Epidermal melanocyte (primary cell): Measurements from ENCODE around the gene CRAT.
"Not testable (repeated sequence)": the region's sequence is repeated elsewhere in the genome, so short reads cannot be mapped to it uniquely, and the experiment has no call there.

Source experiments
- DNase-seq: peaks from one replicate; pipeline ENCODE4 v3.0.0; 2011; ENCODE audit warnings: low spot score; ENCODE audit not compliant: insufficient read length

The CRAT gene

DNA sequence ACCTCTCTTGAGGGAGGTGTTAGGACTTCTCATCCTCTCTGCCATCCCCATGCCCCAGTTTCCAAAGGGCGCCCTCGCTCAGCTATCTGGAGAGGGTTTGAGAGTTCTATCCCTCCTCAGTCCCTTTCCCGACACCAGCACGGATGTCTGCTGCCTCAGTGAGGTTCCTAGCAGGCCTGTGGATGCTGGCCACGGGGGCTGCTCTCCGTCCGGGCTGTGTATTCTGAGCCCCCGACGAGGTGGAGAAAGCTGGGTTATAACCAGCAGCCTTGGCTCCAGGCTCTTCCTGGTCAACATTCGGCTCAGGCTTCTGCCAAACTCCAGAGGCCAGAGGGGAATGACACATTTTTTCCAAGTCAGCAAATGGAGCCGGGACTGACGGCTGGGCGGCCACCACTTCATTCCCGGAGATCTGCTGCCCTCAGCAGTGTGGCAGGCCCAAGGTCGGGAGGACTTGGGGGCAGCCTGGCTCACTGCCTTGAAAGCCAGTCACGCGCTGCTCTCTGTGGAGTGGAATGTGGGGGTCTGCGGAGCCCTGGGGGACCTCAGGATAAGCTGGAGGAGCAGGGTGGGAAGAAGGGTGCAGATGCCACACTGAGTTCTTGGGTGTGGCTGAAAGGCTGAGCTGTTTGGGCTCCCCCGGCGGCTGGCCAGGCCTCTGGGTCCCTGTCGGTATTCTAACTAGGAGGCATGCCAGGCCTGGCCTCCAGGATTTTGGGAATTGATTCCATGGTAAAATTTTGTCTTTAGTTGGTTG lies 28.1 kb upstream of the CRAT start:
- no peak for DNase-seq

DNA sequence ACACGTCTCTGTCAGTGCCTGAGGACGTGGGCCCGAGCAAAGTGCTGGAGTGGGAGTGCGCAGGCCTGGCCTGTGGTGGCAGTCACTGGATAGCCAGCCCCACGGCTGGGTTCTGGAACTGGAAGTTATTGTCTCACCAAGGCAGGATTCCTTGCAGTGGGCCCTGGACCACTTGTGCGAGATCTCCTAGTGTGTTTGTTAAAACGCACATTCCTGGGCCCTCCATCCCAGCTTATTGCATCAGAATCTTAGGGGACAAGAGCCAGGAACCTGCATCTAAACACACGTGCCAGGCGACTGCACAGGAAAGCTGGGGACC lies 27.5 kb upstream of the CRAT start:
- no peak for DNase-seq

DNA sequence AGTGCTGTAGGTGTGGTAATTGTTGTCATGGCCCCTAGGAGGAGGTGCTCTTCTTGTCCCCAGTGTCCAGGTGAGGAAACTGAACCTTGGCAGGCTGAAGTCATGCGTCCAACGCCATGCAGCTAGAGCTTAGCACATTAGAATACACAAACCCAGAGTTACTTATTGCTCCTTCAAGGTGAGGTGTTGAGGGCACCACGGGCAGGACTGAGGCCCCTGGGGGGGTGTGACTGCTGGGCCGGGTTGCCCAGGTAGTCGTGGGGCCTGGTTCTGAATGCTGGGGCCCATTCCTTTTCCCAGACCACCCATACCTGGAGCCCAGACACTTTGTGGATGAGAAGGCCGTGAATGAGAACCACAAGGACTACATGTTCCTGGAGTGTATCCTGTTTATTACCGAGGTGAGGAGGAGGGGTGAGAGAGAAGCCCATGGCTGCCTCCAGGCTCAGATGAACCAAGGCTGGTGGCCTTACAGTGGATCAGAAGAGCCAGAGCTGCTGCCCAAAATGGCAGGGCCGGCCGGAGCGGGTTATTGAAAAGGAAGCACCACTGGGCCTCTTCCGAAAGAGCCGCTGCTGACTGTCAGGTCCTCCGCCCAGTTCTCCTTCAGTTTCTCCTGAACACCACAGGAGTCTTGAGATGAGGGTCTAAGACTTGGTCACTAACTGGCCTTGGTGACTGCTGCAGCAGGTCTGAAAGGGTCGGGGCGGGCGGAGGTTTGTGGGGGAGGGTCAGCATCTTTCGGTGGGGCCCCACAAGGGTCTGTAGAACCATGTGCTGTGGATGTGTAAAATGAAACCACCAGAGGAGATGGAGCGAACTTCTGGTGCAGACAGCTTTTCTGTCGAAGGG lies 26.9 kb upstream of the CRAT start:
- DNase-seq, result no peak

DNA sequence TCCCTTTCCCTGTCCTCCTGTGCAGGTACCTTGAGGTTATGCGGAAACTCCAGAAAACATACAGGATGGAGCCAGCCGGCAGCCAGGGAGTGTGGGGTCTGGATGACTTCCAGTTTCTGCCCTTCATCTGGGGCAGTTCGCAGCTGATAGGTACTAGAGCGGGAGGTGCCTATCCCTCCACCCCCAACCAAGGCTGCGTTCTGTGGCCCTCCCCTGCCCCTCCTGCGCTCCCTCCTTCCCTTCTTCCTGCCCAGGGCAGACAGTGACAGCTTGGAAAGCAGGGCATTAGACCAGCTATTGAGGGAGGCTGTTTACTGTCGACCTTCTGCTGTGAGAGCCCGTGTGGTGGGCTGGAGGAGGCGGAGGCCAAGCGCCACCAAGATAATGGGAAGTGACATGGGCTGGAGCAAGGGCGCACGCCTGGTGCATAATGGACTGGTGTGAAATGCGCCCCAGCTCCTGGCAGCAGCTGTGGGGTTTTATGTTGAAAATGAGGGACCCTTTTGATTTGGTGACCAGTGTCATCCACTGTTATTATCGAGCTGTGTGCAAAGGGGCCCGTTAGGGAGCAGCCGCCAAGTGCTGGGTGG lies 25.9 kb upstream of the CRAT start:
- DNase-seq, result no peak

DNA sequence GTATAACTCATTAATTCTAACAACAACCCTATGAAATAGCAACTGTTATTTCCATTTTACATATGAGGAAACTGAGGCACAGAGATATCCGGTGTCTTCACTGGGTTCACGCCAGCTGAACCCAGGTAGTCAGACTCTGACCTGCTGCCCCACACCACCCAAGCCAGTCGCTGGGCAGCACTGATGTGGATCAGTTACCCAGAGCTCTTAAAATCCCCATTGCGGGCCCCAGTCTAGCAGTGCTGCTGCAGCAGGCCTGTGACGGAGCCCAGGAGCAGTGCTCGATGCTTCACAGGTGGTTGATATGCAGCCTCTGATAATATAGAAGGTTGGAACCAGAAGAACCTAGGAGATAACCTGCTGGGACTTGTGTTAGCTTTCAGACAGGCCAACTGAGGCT lies 24.9 kb upstream of the CRAT start:
- no peak for DNase-seq

DNA sequence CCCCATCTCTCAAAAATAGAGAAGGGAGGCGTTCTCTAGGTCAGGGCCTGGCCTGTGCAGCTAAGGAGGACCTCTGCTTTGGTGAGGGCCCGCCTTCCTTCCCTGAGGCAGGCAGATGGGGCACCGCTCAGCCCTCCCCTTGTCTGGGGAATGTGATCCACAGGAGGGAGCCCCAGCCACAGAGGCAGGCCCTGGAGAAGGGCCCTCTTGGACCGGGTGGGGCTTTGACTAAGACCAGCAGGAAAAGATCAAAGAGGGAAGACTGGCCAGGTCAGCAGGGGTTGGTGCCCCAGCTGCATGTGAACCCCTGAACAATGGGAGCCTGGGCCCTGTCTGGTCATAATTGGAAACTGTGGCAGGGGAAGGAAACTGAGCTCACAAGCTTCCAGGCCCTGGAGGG lies 22.5 kb upstream of the CRAT start:
- no peak for DNase-seq

DNA sequence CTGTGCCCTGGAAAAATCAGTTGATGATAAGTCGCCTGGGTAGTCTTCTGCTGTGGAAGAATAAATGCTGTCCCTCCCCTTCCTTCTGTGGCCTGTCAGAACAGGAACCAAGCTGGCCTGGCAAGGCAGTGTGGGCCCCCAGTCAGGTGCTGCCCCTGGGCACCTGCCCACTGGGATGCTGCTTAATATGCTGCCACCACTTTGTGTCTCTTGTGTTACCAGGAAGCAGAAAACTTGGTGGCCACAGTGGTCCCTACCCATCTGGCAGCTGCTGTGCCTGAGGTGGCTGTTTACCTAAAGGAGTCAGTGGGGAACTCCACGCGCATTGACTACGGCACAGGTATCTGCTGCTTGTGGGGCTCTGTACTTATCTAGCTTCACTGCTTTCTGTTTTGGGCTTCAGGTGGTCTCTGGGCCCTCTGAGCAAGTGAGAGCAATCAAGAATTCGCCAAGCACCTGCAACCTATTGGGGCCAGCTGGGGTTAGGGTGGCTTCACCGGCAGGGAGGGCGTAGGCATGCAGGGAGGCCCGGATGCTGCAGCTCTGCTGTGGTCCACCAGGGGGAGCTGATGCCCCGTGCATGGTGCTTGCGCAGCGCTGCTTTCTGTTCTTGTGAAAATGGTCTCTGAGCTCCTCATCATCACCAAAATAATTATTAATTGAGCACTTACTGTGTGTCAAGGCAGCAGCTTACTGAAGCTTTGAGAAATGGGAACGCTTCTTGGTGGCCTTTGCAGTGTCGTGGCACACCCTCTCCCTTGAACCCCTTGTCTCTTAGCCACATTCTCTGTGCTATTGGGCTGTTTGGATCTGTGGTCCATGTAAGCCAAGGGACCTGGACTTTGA lies 20.9 kb upstream of the CRAT start:
- DNase-seq, result peak; percentile 84

DNA sequence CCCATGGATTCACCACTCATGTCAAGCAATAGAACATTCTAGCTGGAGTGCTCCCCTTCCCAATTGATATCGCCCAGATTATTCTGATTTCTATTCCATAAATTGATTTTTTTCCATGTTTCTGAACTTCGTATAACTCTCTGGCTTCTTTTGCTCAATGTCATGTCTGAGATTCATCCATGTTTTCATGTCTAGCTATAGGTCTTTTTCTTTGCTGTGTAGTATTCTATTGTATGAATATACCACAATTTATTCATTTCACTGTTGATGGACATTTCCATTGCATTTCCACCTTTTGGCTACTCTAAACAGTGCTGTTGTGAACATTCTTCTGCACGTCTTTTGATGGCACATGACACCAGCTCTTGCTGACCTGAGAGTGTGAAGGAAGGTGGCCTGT lies 20.2 kb upstream of the CRAT start:
- no peak for DNase-seq

DNA sequence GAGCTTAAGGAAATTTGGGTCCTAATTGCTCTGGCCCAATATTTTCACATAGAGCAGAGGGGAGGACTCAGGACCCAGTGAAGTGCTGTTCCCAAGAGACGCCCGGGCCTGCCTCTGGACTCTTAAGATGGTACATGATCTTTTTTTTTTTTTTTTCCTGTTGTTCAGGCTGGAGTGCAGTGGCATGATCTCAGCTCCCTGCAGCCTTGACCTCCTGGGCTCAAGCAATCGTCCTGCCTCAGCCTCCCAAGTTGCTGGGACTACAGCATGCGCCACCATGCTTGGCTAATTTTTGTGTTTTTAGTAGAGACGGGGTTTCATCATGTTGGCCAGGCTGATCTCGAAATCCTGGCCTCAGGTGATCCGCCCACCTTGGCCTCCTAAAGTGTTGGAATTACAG lies 19.7 kb upstream of the CRAT start:
- DNase-seq, result not testable (repeated sequence)

DNA sequence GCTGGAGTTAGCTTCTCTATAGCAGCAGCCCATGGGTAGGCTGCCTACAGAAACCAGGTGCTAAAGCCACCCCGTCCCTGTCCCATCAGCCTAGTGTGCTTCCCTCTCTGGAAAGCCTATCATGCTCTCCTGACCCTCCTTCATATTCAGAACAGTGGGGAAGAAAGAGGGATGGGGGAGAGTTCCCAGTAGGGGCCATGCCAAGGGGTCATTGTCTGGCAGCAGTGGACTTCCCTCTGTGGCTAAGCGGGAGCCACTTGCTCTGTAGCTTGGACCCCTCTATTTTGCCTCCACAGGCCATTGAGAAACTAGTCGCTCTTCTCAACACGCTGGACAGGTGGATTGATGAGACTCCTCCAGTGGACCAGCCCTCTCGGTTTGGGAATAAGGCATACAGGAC lies 18.1 kb upstream of the CRAT start:
- DNase-seq, result no peak

DNA sequence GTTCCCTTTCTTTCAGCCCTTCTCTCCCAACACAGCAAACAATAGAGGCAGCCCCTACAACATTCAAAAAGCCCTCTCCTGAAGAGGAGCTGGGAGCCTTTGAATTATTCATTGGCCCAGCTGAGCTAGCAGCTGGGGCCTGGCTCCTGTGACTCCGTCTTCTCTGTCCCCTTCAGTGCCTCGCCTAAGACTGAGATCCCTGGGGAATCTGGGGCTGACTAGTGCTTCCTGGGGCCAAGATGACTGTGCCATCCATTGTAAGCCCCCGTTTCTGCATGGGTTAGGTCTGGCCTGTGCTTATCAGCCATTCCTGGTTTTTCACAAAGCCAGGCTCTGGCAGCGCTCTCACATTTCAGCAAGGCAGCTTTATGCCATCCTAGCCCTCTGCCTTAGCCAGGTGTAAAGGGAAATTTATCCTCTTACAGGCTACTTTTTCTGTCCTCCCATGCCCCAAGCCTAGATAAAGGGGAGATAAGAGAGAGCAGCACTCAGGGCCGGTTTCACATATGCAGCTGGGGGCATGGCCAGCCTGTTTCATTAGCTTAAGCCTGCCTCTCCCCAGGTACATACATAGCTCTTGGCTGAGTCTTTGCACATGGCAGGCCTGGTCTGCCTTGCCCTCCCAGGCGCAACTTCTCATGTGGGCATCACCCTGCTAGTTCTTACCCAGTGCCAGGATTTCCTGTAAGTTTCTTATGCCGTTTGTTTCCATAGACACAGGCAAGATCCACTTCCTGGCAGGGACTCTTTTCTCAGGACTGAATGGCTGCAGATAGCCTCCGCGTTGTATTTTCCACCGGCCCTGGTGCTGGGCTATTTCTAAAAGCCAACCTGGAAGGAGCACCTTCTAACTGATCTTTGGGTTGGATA lies 16.4 kb upstream of the CRAT start:
- no peak for DNase-seq

DNA sequence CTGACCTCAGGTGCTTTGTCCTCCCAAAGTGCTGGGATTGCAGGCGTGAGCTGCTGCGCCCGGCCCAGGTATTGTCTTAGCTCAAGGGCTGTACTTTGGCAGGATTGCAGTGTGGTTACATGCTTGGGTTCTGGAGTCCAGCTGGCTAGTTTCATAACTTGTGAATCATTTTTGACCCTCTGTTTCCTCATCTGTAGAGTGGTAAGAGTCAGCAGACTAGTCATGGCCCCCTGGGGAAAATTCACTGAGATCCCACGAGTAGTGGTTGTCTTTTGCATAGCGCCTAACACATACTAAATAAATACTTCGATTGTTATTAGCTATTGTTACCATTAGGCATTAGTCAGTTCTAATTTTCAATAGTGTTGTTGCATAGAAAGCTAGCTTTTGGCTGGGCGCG lies 14.9 kb upstream of the CRAT start:
- DNase-seq, result no peak

DNA sequence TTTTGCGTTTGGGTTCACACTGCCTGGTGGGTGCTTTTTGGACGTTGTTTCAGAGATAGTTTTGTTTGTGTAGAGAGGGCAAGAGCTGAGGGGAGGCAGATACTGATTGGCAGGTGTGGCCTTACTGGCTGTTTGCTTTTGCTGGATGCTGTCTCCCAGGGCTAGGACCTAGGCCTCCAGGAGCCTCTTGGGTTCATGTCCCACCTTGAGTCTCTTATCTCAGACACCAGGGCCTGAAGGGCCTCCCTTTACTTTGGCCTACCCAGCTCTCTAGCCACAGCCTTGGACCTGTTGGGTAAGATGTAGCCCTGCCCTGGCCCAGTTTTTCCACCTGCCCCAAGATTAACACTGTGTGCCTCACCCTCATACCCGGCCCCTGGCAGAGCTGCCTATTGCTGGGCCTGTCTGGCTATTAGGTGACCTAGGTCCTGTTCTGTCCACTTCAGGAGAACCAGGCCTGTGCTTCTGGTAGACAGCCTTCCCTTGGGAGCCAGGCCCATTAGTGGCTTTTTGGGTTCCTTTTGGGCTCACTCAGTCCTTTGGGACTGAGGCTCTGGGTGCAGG lies 14.0 kb upstream of the CRAT start:
- DNase-seq, result no peak

DNA sequence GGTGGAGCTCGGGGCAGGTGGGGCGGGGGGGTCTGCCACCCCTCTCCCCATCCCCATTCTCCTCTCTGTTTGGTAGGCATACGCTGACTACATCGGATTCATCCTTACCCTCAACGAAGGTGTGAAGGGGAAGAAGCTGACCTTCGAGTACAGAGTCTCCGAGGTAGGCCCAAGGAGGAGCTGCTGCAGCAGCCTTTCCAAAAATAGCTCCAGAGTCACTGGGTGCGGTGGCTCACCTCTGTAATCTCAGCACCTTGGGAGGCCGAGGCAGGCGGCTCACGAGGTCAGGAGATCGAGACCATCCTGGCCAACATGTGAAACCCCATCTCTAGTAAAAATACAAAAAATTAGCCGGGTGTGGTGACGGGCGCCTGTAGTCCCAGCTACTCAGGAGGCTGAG lies 12.4 kb upstream of the CRAT start:
- not testable (repeated sequence) for DNase-seq

DNA sequence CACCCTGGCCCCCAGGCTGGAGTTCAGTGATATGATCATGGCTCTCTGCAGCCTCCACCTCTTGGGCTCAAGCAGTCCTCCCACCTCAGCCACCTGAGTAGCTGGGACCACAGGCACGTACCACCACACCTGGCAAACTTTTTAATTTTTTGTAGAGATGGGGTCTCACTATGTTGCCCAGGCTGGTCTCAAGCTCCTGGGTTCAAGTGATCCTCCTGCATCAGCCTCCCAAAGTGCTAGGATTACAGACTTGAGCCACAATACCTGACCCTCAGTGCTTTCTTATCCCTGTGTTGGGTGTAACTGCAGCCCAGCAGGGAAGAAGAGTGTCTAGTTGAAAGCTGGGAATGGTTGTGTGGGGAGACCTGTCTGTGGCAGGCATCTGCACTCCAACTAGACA lies 11.5 kb upstream of the CRAT start:
- DNase-seq, result no peak

DNA sequence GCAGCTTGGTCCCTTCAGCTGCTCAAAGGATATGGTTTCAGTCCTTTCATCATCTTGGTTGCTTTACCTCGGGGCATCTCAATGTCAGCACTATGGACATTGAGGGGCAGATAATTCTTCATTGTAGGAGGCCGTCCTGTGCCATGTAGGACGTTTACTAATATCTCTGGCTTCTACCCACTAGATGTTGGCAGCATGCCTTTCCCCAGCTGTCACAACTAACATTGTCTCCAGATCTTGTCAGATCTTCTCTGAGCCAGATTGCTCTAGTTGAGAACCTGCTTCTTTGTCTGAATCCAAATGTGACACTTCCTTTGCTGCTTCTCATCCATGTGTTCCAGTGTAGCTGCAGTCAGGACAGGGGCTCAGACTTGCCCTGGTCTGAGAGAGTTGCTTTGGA lies 10.9 kb upstream of the CRAT start:
- no peak for DNase-seq

DNA sequence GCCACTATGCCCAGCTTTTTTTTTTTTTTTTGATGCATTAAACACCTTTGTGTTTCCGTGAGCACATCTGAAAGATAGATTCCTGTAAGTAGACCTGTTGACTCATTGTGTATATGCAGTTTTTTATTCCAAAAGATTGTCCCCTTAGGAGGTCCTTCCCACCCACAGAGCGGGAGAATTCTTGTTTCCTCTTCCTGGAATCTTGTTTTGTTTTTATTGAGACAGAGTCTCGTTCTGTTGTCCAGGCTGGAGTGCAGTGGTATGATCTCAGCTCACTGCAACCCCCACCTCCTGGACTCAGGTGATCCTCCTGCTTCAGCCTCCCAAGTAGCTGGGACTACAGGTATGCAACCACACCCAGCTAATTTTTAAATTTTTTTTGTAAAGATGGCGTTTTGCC lies 8.2 kb upstream of the CRAT start:
- DNase-seq, result no peak

DNA sequence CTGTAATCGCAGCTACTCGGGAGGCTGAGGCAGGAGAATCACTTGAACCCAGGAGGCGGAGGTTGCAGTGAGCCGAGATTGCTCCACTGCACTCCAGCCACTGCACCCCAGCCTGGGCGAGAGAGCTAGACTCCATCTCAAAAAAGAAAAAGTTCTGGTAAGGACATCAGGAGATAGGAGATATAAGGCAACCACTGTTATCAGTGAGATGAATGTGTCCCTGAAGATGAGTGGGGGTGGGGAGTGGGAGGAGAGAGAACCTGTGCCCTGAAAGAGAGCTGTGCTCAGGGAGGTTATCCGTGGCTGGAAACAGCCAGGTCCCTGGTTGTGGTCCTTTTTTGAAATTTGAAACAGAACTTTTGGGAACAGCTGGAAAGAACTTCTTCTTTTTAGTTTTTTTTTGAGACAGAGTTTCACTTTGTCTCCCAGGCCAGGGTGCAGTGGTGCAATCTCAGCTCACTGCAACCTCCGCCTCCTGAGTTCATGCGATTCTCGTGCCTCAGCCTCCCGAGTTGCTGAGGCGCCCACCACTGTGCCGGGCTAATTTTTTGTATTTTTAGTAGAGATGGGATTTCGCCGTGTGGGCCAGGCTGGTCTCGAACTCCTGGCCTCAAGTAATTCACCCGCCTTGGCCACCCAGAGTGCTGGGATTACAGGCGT lies 3.2 kb upstream of the CRAT start:
- DNase-seq, result no peak

DNA sequence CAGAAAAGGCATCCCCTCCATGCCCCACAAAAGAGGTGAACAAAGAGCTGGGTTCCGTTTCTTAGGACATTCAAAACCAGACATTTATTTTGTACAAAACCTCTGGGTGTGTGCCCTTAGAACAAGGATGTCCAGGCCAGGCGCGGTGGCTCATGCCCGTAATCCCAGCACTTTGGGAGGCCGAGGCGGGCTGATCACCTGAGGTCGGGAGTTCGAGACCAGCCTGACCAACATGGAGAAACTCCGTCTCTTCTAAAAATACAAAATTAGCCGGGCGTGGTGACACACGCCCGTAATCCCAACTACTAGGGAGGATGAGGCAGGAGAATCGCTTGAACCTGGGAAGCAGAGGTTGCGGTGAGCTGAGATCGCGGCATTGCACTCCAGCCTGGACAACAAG lies 1.9 kb upstream of the CRAT start:
- not testable (repeated sequence) for DNase-seq
